Germinal center (tissue), 1 donor: ENCODE results near the gene SLC6A6.

Experiments
- DNase-seq: peaks from one replicate; pipeline ENCODE4 v3.0.0; 2012; ENCODE audit warnings: mixed read lengths, low spot score

SLC6A6 gene

DNA sequence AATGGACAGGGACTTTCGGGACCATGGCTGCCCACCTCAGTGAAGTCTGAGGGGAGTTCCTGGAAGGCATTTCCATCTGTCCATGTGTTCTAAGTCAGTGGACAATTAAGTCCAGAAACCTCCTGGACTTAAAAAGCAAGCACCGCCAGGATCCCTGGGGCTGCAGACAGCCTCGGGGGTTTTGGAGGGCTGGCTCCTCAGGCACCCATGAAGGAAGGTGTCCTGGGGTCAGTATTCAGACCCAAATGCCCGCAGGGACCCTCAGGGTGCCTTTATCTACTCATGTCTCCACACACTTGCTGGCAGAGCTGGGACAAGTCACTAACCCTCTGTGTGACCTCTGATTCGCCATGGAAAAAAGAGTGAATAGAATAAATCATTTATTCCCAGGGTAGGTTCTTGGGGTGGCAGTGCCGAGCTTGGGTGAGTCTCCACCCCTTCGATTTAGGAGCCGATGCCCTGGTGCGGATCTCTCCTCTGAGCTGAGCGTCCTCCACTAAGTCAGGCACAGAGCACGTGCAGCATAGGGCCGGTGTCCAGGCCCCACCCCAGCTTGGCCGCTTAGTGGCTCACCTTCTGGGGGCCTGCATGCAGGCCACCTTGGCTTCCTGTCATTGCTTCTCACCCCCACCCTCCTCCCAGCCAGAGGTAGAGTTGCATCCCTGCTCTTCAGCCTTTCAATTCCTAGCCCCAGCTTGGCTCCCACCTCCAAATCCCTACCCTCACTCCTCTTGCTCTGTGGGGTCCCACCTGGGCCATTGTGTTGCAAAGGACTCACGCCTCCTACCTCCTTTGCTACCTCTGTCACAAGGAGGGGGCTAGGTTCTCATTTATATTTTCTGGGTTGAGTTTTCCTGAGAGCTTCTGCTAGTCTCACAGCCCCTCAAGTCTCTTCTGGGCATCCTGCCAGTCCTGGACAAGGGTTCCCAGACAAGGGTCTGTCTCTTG lies 19.9 kb downstream of the SLC6A6 start:
- no peak for DNase-seq

DNA sequence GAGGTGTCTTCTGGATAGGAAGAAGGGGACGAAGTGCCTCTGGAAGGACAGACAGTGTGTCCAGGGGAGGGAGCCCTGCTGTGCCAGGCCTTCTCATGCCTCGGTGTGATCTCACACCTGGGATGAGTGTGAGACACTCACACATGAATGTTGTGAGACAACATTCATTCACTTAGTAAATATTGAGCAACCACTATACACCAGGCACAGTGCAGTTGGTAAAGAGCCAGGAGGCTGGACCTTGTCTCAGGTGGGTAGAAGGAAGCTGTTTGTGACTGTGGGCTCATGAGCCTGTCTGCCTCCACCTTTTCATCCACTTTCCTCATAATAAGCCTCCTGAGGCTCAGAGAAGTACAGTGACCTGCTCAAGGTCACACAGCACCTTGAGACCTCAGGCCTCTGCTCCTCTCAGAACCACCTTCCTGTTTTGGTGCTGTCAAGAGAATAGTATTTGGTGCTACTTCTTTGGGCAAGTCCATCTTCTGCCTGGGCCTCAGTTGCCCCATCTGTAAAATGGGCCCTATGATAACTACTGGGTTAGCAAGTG lies 20.9 kb downstream of the SLC6A6 start:
- DNase-seq: no peak

DNA sequence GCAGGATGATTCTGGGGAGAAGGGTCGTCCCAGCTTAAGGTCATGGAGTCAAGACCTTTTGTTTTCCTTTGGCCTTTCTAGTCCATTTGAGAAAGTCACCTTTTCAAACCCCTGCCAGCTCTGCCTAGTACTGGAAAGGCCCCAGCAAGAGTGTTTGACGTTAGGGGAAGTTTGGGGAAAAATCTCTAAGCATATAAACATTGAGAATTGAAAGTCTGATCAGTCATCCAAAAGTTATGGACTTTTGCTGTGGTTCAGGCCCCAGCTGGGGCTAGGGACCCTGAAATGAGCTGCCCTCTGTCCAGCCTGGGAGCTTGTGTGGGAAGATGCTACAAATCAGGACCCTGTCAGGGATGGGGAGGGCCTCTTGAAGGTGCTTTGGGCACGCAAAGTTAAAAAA lies 21.6 kb downstream of the SLC6A6 start:
- no peak for DNase-seq

DNA sequence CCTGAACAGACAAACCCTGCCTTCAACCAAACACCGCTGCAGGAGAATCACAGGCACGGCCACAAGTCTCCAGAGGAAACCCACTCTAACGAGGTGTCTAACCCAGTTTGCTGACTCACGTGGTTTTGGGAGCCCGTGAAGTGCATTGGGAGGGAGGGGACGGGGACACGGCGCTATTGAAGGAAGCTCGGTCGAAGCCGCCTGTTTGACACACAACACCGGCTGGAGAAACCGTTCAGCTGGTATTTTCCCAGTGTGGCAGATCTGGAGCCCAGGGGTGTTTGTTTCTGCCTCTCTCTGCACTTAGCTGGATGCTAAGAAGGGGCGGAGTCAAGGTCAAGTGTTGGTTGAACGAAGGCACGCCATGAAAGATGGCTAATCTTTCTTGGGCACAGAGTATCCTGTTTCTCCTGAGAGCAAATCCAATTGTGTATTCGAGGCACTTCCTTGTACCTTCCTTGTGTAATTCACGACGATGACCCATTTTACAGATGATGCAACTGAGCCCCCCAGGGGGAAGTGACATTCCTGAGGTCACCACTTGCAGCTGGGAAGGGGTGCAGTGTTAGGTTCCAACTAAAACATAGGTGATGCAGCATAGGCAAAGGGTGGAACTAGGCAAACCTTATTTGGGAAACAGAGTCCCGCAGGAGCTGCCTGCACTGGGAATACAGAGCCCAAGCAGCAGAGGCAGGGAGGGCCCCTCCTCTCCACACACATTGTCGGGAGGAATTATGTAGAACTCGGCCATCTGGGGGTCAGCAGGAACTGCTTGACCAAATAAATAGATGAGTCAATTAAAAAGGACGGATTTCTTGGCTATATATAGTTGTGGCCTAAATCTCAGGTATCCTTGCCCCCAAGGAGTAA lies 22.5 kb downstream of the SLC6A6 start:
- DNase-seq: no peak

DNA sequence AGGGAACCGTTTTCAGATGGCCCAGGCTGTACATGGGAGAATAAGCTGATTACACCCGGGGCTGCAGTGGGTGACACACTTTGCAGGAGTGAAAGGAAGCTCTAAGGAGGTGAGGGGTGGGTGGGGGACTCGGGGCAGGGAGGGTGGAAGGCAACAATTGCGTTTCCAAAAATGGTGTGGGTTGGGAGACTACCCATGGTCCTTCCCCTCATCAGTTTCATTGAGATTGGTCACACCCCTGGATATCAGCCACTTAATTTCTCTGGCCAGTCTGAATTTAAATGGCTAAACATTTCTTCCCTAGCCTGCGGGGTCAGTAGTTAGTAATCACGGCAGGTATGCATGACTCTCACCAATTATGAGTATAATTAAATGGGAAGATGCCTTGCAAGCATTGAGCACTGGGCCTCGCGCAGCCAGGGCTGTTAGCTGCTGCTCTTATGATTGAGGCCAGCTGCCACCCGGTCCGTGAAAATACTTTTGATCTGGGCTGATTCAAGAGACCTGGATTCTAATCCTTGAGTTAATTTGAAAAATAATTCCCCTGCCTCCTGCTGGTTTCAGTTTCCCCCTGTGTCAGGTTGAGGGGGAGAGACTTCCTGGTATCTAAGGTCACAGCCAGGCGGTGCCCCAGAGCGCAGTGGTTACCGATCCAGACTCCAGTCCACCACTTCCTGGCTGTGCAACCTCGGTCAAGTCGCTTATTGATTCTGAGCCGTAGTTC lies 23.3 kb downstream of the SLC6A6 start:
- peak; percentile 74 for DNase-seq

DNA sequence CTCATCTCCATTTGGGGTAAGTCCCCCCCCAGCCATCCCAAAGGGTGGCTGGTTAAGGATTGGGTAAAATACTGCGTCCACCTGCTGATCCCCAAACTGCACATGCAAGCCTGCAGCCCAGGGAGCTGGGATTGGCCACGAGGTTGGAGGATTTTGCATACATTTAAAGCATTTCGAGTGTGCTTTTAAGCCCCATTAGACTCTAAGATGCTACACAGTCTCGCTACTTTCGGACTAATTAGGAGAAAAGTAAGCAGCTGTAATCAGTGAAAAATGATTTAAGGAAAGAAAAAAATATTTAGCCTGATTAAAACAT lies 23.9 kb downstream of the SLC6A6 start:
- no peak for DNase-seq

DNA sequence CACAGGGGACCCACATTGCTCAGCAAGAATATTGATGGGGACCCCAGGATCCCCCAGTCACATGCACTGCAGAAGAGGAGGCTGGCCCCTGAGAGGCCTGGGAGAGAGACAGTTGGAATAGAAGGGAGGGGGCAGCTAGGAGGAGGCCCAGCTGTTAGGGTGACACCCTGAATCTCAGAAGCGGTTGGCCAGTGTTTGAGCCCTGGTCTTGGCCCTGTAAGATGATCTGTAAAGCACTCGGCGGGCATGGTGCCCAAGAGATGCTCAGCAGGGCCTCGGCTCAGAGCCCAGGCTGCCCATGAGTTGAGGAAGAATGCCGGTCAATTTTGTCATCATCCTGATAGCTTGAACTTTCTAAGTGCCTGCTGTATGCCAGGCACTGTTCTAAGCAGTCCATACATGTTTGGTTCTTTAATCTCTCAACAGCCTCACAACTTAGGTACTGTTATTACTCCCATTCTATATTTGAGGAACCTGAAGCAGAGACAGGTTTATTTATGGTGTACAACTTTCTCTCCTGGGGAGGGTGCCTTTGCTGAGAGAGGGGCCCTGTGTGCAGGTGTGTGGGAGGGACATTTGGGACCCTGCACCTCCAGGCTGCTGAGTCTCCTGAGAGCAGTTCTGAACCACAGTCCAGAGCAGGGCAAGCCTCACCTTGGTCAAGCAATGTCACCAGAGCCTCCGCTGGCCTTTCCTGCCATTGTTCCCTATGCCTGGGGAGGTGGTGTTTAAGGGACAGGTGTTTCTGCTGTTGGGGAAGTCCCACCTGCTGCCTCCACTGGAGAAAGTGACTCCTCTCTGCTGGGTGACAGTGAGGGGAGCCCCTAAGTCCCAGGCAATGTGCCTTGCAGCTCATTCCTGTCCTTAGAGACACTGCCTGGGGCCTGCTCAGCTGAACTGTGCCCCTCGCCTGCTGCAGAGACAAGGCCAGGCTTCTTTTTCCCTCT lies 26.0 kb downstream of the SLC6A6 start:
- peak; percentile 56 for DNase-seq

DNA sequence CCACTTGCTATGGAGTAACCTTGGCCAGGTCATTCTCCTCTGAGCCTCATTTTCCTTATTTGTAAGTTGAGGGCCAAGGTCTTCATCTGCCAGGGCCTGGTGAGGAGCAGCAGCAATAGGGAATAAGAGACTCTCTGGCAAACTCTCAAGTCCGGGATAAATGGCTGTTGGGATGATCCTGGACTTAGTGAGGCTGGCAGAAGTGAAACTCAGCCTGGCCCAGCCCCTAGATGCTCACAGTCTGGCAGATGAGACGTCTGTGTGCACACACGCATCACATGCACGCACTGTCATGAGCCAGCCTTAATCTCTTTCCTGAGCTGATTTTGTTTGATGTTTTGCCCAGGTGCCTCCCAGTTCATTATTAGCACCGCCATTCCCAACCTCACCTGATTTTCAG lies 26.8 kb downstream of the SLC6A6 start:
- DNase-seq: no peak

DNA sequence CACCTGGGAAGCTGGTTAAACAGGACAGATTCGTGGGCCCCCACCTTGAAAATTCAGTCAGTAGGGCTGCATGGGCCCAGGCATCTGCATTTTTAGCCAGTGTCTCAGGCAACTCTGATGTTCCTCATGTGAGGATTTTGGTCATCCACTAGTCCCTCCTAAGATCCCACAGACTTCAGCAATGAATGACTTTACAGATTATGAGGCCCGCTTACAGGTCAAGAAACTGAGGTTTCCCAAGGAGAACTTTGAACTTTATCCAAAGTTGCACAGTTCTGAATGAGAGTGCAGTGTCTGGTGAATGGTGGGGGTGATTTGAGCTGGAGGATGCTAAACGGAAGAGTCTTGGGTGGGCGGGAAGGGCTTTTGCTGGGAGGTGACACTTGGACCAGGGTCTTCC lies 27.2 kb downstream of the SLC6A6 start:
- no peak for DNase-seq

DNA sequence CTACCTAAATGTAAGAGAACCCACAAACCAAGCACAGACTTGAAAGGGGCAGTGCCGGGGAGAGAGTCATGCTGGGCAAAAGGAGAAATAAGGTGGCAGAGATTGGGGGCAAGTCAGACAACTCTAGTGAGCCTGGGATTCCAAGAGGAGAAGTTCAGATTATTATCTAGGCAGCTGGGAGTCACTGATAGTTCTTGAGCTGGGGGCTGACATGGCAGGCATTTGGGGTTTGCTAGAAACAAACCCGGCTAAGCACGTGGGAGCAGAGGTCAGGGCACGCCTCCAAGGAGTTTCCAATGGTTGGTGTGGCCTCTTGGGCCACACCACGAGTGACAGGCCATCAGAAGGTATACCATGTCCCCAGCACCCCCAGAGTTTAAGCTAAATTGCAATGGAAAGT lies 27.6 kb downstream of the SLC6A6 start:
- DNase-seq: no peak

DNA sequence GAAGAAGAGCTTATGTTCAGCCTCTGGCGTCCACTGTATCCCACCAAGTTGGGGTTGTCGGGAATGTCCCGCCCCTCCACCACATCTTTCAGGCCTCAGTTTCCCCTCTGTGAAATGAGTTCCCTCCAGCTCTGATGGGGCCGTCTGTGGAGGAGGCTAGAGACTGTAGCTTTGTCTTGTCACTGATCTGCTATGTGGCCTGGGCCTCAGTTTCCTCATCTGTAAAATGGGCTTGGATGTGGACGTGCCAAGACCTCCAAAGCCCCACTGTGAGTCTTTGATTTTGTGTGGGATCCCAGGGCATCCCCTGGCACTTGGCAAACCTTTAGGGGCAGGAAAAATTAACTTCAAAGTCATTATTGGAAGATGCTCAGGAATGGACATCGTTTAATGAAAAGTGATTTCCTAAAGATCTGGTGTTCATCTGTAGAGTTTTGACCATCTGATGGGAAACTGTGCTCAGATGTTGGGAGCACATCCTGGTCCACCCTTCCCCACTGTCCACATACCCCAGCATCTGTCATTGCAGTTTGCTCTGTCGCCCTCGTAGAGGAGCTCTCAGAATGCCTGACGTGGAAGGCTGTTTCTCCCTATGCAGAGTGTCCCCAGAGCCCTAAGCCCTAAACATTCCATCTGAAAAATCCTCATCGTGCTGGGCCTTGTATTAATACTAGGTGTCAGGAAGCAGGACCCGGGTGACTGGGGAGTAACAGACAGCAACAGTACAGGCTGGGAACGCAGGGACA lies 28.5 kb downstream of the SLC6A6 start:
- no peak for DNase-seq

DNA sequence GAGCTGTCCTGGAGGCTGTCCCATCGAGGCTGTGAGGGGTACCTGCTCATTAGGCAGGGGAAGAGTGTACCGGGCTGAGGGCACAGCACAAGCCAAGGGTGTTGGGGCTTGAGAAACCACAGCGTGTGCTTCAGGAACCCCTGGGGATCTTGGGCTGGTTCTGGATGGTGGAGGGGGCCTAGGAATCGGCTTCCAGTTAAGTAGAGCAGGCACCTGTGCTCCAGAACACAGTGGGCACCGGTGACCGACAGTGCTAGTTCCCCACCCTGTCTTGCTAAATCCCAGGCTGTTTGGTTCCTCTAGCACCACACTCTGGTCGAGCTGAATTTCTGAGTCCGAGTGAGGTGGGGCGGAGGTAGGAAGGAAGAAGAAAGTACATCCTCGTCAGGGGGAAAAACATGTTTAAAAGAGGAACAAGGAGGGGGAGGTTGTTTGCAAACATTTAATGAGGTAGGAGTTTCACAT lies 29.1 kb downstream of the SLC6A6 start:
- peak; percentile 68 for DNase-seq

DNA sequence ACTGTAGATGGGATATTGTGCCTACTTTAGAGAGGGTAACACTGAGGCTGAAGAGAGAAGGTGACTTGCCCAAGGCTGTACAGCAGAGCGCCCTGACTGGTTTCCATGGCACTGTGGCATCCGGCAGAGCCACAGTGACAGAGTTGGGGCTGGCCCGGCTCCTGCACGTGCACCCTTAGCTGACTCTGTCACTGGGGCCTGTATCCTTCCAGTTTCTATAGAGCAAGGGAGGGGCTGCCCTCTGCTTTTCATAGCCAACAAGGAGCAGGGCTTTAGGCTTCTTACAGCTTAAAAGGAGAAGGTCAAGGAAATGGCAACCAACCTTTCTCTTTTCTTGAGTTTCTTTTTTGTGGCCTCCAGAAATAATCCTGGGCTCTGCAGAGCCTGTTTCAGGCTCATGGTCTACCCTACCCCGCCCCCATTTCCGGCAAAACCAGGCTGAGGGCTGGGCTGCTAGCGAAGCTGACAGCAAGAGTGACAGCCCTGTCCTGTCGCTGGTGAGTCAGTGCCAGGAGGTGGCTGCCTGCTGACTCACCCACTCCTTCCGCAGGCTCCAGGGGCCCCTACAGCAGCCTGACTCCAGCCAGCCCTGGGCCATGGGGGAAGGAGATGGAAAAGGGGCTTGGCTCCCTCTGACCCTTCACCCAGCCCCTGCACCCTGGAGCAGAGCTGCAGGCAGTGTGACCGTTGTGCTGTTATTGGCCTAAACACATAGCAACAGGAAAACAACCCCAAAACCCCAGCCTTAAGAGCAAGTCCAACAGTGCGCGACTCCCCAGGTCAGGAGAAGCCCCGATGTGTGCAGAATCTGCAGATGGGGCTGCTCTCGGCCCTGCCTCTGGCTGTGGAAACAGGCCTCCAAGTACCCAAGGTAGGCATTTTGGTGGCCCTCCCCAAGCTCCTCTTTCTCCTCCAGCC lies 29.8 kb downstream of the SLC6A6 start:
- peak; percentile 88 for DNase-seq

DNA sequence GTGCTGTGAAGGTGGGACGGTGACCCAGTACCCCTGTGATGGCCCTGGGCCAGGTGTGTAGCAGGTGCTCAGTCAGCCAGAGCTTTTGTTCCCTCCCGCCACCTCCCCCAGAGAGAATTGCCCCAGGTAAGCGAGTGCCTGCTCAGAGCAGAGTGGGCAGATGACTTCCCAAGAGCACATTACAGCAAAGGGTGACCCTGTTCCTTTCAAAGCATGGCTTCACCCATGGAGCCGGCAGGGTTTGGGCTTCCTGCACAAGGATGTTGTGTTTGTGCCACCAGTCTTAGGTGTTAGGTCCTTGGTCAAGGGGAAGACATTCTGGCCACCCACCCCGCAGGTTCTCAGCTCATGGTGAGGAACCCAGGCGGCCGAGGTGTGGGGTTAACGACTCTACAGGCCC lies 30.7 kb downstream of the SLC6A6 start:
- no peak for DNase-seq

DNA sequence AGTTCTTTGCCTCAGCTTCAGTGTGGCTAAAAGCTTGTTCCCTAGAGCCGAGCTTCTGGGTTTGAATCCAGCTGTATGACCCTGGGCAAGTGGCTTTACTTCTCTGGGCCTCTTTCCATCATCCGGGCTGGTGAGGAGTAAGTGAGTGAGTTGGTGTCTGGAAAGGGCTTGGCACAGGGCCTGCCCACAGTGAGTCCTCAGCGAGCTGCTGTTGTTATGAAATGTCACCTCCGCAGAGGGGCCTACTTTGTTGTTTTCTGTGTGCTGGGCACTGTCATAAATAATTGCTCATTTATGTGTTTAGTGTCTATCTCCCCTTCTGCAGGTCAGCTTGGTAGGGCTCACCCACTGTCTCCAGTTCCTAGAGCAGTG lies 31.7 kb downstream of the SLC6A6 start:
- no peak for DNase-seq

DNA sequence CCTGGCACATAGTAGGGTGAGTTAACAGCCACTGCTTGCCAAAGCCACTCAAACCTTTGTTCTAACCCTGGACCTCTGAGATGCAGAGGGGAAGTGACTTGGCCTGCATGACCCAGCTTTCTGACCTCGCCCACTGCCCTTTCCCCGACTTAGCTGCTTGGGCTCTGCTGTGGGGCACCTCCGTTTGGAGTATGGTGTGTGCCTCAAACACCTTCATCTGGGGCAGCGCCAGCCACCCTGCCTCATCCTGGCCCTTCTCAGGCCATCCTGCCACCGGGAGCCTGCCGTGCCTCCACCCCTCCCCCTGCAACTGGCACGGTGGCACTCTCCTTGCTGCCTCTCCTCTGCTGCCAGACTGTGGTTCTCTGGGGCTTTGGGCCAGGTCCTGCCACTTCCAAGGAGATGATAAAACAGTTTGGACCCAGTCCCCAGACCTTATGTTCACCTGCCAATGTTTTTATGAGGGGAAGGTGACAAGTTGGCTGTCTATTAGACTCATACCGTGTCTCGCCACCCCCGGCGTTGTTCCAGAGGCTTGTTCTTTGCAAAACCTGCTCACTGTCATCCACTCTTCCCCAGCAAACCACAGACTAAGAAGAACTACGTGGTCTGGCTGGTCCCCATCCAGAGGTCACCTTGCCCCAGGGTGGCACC lies 32.2 kb downstream of the SLC6A6 start:
- no peak for DNase-seq

DNA sequence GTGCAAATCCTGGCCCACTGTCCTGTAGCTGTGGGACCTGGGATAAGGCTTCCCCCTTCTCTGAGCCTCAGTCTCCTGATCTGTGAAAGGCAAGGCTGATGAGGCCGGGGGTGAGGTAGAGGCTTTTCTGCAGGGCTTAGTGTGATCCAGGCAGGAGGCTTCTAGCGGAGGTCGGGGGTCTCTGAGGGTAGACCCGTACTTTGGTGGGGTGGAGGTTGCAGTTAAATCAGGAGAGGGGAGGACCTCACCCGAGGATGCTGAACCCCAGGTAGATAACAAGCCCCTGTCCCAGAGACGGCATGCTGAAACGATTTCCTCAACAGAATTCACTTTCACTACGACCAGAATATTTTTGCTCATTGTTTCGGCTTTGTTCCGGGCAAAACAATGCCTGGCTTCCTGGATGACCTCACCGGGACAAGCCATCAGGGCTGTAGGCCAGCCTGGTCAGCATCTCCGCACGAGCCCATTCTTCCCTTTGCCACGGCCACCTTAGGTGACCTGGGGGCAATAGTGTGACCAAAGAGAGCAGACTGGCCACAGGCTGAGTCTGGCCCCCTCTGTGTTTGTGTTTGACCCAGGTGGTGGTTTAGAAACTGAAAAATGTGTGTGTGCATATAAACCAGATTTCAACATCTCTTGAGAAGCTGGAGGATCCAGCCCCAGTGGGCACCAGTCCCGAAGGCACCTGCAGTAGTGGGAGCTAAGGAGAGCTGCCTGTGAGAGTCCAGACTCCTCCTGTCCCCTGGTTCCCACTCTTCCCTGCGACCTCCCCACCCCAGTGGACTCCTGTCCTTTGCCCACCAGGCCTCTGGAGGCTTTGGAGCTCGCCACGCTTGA lies 33.0 kb downstream of the SLC6A6 start:
- no peak for DNase-seq

DNA sequence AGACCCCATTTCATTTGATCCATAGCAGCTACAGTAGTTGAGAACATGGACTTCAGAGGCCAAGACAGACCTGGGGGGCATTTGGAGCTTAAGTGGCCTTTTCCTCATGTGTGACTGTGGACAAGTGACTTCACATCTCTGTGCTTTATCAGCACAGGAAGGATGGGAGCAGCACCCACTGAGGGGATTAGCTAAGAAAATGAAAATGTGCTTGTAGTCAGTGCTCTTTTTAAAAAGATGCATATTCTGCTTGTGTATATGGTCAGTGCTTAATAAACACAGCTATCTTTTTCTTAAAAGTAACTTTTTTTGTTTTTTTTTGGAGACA lies 34.5 kb downstream of the SLC6A6 start:
- no peak for DNase-seq
